ENCODE data around the gene EIF6.
"Not testable (repeated sequence)": the region's sequence is repeated elsewhere in the genome, so short reads cannot be mapped to it uniquely, and the experiment has no call there.

EIF6 gene

GRCh38 chr20:35284267-35284991, at the start of gene EIF6:
Gene EIF6, minus strand, starts transcription at chr20:35284772. Its CDS starts 285 bp downstream, at chr20:35284487.
- peak; percentile 97 for DNase-seq (ENCODE audit: low spot score)

DNA sequence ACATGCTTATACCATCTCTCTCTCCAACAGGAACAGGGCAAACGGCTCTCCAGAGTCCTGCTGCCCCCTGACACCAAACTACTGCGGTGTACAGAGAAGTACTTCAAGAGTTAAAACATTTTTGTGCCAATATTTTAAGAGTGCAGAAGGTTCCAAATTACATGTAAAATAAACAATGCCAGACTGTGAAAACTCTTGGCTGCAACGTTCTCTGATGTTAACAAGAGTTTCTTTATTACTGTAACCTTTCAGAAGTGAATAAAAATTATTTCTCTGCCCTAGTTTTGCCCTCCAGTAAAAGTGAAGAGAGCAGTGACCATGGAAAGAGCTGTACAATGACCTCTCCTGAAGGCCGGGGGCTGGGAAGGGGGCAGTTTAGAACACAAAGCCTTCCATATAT, 49.0 kb upstream of the EIF6 start:
- no peak for DNase-seq (ENCODE audit: low spot score)

- no peak for DNase-seq (ENCODE audit: low spot score)
Measured at GRCh38 chr20:35332540-35333200, 48.1 kb upstream of the EIF6 start.

DNA sequence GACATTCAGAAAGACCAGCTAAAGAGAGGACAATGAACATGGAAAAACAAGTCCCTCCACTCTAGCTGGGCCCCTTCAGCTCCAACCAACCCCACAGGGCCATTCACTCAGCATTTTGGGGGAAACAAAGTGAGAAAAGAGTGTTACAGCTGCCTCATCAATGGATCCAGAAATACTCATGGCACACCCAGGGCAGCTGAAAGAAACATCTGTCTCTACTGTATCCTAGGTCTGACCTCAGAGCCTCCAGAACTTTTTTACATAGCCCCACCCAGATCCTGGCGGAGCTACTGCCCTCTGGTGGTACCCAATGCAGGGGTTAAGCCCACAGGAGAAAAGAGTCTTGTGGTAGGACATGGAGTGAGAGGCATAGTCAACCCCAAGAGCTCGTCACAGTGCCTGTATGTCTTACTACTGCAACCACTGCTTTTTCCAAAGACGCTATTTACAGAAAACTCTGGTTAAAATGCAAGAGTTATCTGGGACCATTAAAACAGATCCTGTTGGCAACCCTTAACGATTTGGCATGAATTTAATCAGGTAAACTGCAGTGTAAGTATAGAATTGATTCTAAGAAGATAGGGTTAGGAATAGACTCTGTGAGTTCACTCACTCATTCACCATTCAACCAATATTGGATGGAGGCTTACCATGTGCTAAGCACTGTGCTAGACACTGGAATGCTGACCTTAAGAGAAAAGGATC, 45.0 kb upstream of the EIF6 start:
- DNase-seq (ENCODE audit: low spot score), result peak; percentile 62

- DNase-seq (ENCODE audit: low spot score), result no peak
Measured at GRCh38 chr20:35328689-35329088, 44.1 kb upstream of the EIF6 start.

GRCh38 chr20:35328095-35328685, 43.6 kb upstream of the EIF6 start:
- DNase-seq (ENCODE audit: low spot score), result no peak

GRCh38 chr20:35327074-35327976, 42.8 kb upstream of the EIF6 start:
- no peak for DNase-seq (ENCODE audit: low spot score)

- no peak for DNase-seq (ENCODE audit: low spot score)
Measured at GRCh38 chr20:35326740-35327073, 42.1 kb upstream of the EIF6 start.

GRCh38 chr20:35326021-35326739, 41.6 kb upstream of the EIF6 start:
- no peak for DNase-seq (ENCODE audit: low spot score)

- DNase-seq (ENCODE audit: low spot score), result no peak
Measured at GRCh38 chr20:35325401-35325800, 40.8 kb upstream of the EIF6 start.

GRCh38 chr20:35320396-35321126, 36.0 kb upstream of the EIF6 start:
- no peak for DNase-seq (ENCODE audit: low spot score)

DNA sequence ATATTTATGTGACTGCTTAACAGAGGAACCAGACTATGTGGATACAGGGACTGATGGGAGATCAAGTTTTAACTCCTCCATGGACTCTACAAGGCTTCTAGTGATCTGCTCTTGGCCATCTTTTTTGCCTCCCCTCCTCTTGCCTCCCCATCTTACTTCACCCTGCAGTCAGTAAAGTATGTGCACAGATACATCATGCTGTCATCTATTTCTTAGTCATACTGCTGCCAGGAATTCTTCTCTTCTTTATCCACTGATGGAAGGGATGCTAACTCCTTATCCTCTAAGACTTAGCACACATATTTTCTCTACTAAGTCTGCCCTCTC, 35.3 kb upstream of the EIF6 start:
- DNase-seq (ENCODE audit: low spot score), result peak; percentile 41

- no peak for DNase-seq (ENCODE audit: low spot score)
Measured at GRCh38 chr20:35319192-35319870, 34.8 kb upstream of the EIF6 start.

DNA sequence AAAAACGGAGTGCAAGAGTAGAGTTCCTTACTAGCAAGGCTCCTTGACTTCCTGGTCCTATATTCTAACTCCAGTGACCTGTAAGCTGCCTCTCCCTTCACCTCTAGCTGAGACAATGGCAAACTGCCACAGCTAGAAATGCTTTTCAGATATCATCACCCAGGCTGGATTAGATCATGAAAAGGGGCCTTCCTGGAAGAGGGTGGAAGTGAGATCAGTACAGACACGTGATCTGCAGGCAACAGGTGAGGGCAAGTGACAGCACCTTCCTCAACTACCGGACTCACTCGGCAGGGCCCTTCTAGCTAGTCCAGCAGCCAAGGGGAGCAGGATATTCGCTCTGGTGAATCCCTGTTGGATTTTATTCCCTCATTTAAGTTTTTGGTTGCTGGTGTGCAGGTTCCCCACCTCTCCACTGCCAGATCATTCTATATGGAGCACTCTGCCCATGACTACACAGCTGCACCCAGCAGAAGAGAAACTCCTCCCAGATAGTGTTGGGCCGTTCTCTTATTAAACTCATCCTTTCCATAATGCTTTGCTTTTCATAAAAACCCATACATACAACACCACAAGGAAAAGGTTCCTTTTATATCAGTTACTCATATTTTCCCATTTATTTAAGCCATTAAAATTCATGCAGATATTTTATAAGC, 34.1 kb upstream of the EIF6 start:
- DNase-seq (ENCODE audit: low spot score), result no peak

- DNase-seq (ENCODE audit: low spot score), result no peak
Measured at GRCh38 chr20:35317416-35318210, 33.0 kb upstream of the EIF6 start.

DNA sequence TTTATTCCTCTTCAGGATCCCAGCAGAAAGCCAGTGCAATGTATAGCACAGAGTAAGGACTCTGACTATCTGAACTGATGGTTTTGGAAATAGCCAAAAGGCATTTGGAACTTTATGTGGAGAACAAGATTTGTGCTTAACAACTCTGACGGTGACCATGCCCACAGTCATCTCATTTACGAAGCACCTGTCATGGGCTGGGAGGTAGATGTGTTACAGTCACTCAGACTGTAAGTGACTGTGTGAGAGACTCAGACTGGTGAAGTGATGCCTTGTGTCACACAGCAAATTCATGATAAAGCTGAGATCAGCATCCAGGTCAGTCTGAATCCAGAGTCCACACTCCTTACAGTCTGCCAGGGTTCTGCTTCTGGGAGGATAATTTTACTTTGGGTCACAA, 31.5 kb upstream of the EIF6 start:
- no peak for DNase-seq (ENCODE audit: low spot score)

- not testable (repeated sequence) for DNase-seq (ENCODE audit: low spot score)
Measured at GRCh38 chr20:35315632-35316020, 31.1 kb upstream of the EIF6 start.

- DNase-seq (ENCODE audit: low spot score), result no peak
Measured at GRCh38 chr20:35314816-35315631, 30.5 kb upstream of the EIF6 start.
